CD4-positive, alpha-beta T cell treated with Interleukin-15 for 4 hours (primary cell): ENCODE data around the gene SGPP2.
"Not testable (repeated sequence)": the region's sequence is repeated elsewhere in the genome, so short reads cannot be mapped to it uniquely, and the experiment has no call there.

Experiments used
- DNase-seq: peaks from one replicate; pipeline ENCODE4 v3.0.0-alpha.2; 2020; ENCODE audit warnings: low spot score

SGPP2 gene, protein sequence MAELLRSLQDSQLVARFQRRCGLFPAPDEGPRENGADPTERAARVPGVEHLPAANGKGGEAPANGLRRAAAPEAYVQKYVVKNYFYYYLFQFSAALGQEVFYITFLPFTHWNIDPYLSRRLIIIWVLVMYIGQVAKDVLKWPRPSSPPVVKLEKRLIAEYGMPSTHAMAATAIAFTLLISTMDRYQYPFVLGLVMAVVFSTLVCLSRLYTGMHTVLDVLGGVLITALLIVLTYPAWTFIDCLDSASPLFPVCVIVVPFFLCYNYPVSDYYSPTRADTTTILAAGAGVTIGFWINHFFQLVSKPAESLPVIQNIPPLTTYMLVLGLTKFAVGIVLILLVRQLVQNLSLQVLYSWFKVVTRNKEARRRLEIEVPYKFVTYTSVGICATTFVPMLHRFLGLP

DNA sequence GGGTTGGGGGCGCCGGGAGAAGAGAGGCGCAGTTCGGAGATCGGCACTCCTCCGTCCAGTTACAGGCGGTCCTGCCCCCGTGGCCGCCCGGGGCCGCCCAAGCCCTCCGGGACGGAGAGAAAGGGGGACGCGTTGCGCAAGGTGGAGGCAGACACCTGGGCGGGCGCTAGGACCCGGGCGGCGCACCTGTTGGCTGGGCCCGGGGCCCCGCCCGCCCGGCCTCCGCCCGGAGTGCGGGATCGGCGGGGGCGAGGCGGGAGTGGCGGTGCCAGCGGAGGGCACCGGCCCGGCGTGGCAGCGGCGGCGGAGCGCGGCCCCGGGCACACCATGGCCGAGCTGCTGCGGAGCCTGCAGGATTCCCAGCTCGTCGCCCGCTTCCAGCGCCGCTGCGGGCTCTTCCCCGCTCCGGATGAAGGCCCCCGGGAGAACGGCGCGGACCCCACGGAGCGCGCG, at the start of gene SGPP2:
SGPP2 (plus strand) TSS at position 268 of the 453 bp plus-strand sequence; CDS start at position 328, 60 bp downstream.
- DNase-seq, result peak; percentile 6

DNA sequence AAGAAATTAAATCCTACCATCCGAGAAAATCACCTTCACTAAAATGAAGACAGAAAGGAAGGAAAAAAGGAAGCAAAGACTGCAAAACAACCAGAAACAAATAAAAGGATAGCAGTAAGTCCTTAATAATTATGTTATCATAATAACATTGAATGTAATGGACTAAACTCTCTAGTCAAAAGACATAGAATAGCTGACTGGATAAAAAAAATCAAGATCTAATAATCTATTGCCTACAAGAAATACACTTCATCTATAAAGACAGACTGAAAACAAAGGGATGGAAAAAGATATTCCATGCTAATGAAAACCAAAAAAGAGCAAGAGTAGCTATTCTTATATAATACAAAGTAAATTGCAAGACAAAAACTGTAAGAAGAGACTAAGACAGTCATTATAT, 48.5 kb upstream of the SGPP2 start:
- DNase-seq, result no peak

DNA sequence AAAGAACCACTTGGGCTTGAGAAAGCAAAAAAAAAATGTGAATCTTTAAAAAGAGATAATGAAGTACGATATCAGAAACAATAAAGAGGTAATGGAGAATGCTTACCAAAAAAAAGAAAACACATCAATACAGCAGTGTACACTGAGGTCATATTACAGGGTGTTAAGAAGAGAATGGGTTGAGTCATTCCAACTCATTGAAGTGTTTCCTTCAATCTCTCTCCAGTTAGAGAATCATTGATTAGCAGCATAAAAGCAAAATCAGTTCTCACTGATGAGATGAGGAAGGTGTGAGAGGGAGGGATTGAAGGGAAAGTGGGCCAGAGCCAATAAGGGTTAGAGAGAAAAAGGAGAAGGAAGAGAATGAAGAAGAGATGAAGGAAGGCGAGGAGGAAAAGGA, 43.9 kb upstream of the SGPP2 start:
- DNase-seq, result no peak

DNA sequence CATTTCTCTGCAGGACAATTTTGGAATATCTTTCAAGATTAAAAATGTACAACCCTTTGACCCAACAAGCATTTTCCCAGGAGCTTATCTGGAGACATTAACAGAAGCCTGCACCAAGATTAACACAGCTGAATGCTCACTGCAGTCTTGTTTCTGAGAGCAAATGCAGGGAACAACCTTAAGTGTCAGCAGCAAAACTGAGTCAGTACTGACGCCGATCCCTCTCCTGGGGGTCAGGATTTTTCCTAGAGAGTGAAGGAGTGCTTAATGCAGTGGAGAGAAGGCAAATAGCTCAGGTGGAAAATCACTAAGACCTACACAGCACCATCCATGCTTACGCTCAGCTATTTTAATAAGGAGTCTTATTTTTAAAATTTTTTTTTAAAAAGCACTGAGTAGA, 42.8 kb upstream of the SGPP2 start:
- no peak for DNase-seq

DNA sequence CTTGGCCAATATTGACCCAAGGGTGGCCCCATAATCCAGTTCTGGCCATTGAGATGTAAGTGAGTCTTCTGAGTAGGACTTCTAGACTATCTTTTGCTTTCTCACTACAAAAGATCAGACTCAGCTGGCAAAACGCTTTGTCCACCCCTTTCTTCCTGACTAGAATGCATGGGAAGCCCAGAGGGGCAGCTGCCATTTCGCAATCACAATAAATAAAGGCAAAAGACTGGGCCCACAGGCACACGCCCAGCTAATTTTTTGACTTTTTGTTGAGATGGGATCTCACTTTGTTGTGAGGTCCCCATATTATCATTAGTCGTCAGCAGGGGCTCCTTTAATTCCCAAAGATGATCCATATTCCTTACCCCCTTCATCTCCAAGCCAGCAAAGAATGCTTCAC, 41.1 kb upstream of the SGPP2 start:
- DNase-seq, result no peak

DNA sequence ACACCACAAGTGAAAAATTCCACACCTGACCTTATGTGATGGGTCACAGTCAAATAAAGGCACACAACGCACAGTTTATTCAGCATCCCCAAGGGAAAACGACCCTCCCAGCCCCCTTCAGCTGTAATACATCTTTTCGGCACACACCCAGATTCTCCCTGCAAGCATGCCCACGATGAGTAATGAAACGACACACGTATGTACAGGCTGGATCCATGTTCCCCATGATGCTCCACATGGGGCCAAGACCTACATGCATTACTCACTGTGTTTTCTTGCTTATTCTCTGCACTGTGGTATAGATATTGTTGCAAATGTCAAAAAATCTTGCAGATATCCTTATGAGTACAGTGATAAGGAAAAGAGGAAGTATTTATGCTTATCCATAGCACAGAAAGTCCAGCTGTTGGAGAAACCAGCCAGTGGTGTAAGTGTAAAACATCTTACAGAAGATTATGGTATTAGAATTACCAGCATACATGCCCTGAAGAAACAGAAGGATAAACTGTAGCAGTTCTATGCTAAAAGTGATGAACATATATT, 32.5 kb upstream of the SGPP2 start:
- DNase-seq, result no peak

DNA sequence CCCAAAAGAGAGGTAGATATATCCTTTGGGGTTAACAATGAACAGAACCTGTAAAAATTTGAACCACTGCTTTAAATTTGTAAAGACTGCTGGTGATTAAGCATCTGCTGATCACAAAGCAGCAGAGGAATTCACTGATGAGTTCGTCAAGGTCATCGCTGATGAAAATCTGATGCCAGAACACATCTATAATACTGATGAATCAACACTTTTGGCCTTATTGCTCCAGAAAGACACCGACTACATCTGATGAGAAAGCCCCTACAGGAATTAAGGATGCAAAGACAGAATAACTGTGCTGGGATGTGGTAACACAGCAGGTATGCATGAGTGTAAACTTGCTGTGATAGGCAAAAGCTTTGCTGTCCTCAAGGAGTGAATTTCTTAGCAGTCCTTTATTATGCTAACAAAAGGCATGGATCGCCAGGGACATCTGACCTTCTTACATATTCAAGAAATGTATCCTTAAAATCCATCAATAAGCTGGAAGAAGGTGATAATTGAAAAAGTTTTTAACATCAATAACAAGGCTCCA, 30.5 kb upstream of the SGPP2 start:
- no peak for DNase-seq

DNA sequence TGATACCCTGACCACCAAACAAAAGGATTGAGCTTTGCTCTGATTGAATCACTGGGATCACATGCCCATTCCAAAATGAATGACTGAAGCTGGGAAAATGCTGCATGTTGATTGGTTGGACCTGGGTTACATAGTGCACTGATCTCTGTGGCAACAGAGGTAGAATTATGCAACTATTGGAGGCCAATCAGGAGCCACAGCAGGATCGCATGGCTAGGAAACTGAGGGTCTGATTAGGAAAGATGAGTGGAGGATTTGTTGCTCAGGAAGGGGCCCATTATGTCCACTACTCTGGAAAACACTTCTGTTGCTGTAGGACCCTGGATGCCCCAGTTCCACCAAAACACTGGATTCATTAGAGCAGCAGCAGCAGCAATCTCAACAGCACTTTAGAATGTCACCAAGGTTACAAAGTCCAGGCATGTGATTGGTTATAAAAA, 25.9 kb upstream of the SGPP2 start:
- DNase-seq, result no peak

DNA sequence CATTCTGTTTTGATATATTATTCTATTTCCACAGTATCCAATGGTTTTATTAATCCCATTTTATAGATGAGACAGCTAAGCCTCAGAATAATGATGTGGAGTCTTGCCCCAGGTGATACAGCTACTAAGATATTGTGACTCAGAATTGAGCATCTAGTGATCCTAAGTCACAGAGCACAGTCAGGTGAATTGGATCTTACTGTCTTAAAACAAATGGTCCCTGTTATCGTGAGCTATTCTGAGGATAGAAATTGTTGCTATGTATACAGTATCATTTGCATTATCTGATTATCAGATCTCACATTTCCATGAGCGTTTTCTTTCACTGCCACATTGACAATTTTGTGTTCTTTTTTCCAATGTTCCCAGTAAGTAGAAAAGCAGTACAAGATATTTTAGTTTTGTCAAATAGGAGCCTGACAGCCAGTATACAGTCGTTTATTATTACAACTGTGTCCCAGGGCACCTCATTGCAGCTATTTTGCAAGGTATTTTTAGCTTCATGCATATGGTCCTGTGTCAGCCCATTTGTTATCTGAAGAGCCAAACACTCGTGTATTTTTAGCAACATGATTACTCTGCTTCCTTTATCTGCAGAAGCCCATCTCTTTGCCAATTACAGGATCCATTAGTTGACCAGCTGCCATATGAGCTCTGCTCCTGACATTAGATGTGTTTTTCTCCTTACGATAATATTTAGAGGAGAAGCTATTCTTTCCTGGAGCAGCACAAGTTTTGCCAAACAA, 25.1 kb upstream of the SGPP2 start:
- no peak for DNase-seq

DNA sequence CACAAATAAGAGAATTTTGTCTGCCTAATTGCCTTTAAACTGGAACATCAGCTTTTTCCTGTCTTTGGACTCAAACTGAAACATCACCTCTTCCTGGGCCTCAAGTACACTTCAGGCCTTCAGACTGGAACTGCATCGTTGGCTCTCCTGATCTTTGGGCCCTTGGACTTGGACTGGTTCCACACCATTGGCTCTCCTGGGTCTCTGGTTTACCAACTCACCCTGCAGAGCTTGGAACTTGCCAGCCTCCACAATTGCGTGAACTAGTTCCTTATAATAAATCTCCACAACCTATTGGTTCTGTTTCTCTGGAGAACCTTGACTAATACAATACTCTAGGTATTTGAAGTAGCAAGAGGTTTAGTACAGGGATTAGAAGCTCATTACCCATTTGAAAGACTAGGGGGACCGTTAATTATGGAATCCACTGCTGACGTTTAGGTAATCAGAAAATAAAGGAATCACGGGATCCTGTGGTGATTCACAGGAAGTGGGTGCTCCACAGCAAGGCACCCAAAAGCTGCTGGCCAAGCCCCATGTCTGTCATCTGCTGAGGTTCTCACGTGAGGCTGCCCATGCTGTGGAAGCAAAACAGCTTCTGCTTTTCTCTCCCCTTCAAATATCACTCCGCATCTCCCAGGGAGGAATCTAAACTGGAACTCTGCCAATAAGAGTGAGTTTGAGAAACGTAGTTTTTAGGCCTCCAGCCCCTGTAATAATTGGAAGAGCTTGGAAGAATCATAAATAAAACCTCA, 20.0 kb upstream of the SGPP2 start:
- no peak for DNase-seq

DNA sequence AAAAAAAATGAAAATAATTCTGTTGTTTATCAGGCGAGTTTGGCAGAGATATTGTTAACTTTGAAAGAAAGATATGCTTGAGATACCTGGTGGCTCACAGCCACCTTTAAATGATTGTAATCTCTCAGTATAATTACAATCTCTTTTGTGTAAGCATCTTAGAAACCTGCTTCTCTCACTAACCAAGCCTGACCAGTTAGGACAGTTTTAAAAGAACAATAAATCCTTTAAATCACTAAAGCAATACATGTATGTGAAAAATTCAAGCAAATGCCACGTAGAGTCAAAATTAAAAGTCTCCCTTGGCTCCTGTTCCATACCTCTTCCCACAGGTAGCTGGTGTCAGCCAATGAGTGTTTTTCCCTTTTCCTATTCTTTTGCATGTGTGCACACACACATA, 15.7 kb upstream of the SGPP2 start:
- no peak for DNase-seq

DNA sequence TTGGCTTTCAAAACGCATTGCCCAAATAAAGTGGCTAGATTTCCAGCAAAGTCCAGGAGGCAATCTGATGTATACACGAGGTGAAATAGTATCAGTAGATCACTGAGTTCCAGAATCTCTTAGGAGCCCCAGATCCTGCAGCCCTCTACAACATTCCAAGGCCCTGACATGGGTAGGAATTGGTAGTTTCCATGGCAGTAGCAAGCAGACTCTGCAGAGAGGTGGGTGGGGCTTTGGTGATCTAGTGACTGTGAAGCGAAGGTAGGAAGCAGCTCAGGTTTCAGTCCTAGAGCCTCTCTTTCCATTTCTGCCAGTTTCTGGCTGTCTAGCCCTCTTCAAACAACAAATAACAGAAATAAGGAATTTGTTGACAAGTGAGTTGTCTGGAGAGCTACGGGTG, 13.8 kb upstream of the SGPP2 start:
- no peak for DNase-seq

DNA sequence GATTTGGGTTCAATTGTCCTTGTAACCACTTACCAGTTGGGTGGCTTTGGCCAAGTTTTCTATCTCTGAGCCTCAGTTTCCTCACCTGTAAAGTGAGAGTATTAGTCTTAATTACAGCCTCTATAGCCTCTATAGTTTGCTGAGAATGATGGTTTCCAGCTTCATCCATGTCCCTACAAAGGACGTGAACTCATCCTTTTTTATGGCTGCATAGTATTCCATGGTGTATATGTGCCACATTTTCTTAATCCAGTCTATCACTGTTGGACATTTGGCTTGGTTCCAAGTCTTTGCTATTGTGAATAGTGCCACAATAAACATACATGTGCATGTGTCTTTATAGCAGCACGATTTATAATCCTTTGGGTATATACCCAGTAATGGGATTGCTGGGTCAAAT, 12.0 kb upstream of the SGPP2 start:
- DNase-seq, result not testable (repeated sequence)

DNA sequence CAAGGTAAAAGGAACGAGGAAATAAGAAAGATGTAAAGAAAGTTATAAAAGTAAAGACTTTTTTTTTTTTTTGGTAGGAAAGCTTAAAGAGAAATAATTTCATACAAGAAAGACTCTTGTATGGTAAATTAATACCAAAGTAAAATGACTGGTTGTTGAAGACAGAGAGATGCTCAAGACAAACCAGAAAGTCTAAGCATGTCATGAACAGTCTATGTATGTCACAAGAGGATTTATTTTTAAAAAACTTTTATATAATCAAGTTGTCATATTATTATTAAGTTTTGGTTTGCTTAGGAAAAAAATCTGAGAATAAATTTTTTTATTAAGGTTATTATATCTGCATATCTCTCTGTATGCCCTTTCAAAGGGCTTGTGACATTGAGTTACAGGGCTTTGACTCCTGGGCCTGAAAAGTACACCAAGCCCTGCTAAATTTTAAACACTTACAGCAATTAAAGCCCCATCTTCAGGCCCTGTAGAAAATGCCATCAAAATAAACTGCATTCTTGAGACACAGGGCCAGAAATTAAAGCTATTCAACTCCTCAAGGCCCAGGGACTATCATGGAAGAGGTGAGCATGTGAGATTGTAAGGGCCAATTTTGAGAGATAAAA, 10.9 kb upstream of the SGPP2 start:
- DNase-seq, result no peak

DNA sequence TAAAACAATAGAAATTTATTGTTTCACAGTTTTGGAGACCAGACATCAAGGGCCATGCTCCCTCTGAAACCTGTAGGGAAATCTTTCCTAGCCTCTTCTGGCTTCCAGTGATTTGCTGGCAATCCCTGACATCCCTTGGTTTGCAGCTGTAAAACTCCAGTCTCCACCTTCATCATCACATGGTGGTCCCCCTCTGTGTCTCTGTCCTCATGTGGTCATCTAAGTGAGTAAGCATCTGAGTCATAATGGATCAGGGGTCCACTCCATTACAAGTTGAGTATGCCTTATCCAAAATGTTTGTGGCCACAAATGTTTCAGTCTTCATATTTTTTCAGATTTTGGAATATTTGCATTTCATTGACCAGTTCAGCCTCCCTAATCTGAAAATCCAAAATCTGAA, 5.6 kb upstream of the SGPP2 start:
- DNase-seq, result no peak

DNA sequence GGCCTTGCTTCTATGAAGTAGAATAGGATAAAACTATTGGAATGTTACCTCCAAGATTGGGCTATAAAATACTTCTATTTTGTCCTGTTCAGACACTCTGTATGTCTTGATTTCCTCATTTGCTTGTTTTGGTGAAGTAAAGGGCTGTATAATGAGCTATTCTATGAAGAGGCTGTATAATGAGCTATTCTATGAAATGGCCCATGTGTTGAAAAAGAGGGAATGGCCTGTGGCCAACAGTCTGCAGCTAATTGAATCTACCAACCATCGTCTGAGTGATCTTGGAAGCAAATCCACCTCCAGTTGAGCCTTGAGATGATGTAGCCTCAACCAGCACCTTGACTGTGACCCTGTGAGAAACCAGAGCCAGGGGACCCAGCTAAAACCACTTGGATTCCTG, 3.8 kb upstream of the SGPP2 start:
- DNase-seq, result no peak

DNA sequence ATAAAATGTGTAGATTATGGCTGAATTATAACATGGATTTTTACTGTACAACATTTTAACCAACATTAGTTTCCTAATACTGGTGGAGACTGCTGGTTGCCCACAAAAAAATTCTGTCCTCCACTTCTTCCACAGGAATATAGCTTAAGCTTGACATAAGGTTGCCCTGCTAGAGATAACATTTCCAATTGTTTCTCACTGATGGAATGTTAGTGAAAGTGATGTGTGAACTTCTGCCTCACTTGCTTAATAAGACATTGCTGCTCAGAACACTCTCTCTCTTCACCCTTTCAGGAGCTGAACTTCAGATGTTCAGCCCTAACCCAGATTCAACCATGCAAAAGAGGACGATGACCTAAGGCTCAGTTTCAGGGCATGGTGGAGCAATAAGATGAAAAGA, 2.7 kb upstream of the SGPP2 start:
- no peak for DNase-seq

DNA sequence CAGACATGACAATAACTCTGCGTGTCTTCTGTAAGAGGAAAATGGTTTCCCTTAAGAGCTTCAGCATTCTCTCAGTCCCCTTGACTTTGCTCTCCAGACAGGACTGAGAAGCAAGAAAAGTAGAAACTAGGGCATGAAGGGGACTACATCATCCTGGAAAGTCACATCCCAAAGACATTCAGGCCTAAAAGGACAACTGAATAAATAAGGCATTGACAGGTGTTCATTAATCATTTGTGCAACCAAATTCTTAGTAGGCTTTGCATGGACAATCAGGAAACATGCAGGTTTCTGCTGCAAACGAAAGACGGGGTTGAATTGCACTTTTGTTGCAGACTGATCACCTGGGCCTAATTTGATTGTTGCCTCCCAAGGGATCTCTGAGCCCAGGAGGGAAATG, 1.2 kb upstream of the SGPP2 start:
- no peak for DNase-seq

DNA sequence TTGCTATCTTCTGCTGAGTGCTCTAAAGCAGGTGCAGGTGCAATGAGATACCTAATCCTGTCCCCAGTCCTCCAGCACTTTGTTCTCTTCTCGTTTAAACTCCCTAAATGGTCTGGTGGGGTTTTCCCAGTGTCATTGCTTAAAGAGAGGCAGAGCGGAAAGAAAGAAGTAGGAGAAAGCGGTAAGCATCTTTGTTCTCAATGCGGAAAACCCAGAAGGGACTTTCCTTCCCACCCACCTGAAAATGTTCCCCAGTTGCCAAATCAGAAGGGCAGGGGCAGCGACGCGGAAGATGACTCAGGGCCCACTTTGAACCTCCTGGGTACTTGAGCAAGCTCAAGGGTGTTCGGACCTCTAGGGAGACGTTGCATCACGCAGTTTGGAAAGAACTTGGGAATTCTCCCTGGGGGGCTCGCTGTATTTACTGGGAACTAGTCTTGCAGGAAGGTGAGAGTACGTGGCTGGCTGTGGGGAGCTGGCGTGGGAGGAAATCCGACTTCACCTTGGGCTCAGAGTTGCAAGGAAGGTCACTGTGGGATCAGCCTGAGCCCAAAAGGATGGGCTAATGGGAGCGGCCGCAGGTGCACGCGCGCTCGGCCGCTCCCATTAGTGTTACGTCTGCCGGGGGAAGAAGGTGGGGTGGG, 589 bp upstream of the SGPP2 start:
- DNase-seq, result peak; percentile 55

DNA sequence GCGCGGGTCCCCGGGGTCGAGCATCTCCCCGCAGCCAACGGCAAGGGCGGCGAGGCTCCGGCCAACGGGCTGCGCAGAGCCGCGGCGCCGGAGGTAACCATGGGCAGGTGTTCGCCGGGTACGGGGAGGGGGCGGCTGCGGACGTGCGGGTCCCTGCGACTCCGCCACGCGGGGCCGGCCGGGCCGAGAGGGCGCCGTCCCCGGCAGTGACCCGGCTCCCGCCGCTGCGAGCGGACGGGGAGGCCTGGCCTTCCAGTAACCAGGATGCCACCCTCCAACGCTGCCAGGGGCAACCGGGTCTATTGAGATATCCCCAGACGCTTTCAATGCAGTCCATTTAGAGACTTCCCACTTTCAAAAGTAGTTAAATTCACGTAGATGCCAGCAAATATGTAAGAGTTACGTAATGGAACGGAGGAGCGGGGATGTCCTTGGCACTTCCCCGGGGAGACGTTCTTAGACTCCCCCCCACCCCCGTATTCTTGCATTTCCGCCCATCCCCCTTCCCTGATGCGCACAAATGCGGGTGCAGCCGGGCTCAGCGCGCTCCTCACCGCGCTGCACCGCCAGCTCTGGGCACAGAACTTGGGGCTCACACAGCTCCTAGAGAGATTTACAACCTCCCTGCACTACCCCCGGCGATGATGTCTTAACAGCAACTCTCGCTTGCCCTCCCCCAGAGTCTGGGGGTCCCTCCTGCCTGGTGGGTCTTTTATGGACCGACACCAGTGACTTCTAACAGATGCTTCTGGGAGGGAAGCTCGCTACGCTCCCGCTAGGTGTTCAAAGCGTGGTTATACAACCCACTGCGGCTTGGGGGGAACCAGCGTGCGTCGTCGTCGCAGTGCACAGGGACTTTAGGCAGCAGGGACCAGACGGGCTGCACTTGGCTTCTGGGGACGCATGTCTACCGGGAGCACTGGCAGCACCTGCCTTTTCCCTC, 657 bp downstream of the SGPP2 start:
- DNase-seq, result peak; percentile 20
